HepG2 (cell line): ENCODE results near the gene HAPLN2. TPM values are rescaled to one million over a fixed set of nuclear protein-coding genes. Genes with fewer than 3 reads are reported as not detected.

ENCODE experiments used
- BCL6 ChIP-seq: IDR thresholded peaks from 2 replicates; pipeline ENCODE4 v1.6.1; 2016; ENCODE audit warnings: missing genetic modification reagents, missing compliant biosample characterization
- ETV5 ChIP-seq: IDR thresholded peaks from 2 replicates; pipeline ENCODE4 v1.6.1; 2018; ENCODE audit warnings: missing biosample characterization, missing genetic modification reagents, inconsistent platforms, borderline replicate concordance
- FOXK1 ChIP-seq: sonication (generic); formaldehyde crosslinking; IDR thresholded peaks from 2 replicates; pipeline ENCODE4 v1.4.0; 2020; ENCODE audit warnings: low read depth, missing genetic modification reagents, borderline replicate concordance
- HNRNPL ChIP-seq: fragments of 200-400 bp; formaldehyde crosslinking; IDR thresholded peaks from 2 replicates; pipeline ENCODE4 v1.6.1; 2017; ENCODE audit warnings: mild to moderate bottlenecking, low read depth, low read length
- HOXD1 ChIP-seq: sonication (generic); formaldehyde crosslinking; IDR thresholded peaks from 2 replicates; pipeline ENCODE4 v1.5.0; 2020; ENCODE audit warnings: missing genetic modification reagents
- KDM6A ChIP-seq: IDR thresholded peaks from 2 replicates; pipeline ENCODE4 v1.6.1; 2016; ENCODE audit warnings: low read depth
- MED8 ChIP-seq: sonication (generic); formaldehyde crosslinking; IDR thresholded peaks from 2 replicates; pipeline ENCODE4 v1.8.1; 2023; ENCODE audit warnings: mild to moderate bottlenecking, missing genetic modification reagents; ENCODE audit not compliant: insufficient replicate concordance
- PAWR ChIP-seq: sonication (generic); formaldehyde crosslinking; IDR thresholded peaks from 2 replicates; pipeline ENCODE4 v1.4.0; 2020; ENCODE audit warnings: missing genetic modification reagents, mild to moderate bottlenecking, borderline replicate concordance
- RFX1 ChIP-seq: fragments of 450-650 bp; IDR thresholded peaks from 2 replicates; pipeline ENCODE4 v1.6.1; 2017
- RFX5 ChIP-seq: IDR thresholded peaks from 2 replicates; pipeline ENCODE4 v1.6.1; 2011; ENCODE audit warnings: low read depth, low read length, improper control_type of control experiment
- RXRA ChIP-seq: sonication (generic); formaldehyde crosslinking; IDR thresholded peaks from 2 replicates; pipeline ENCODE4 v1.5.1; 2020; ENCODE audit warnings: missing genetic modification reagents
- SMAD3 ChIP-seq: sonication (generic); formaldehyde crosslinking; IDR thresholded peaks from 2 replicates; pipeline ENCODE4 v1.4.0; 2020; ENCODE audit warnings: missing genetic modification reagents
- SP140L ChIP-seq: sonication (generic); formaldehyde crosslinking; IDR thresholded peaks from 2 replicates; pipeline ENCODE4 v1.4.0; 2020; ENCODE audit warnings: missing genetic modification reagents, borderline replicate concordance
- SRY ChIP-seq: sonication (generic); formaldehyde crosslinking; IDR thresholded peaks from 2 replicates; pipeline ENCODE4 v1.8.0; 2022; ENCODE audit warnings: mild to moderate bottlenecking, missing genetic modification reagents
- XRCC5 ChIP-seq: fragments of 200-400 bp; formaldehyde crosslinking; optimal IDR thresholded peaks from 2 replicates; pipeline ENCODE3; 2017; ENCODE audit warnings: mild to moderate bottlenecking, low read length
- ZBTB8A ChIP-seq: sonication (generic); formaldehyde crosslinking; IDR thresholded peaks from 2 replicates; pipeline ENCODE4 v1.4.0; 2020; ENCODE audit warnings: mild to moderate bottlenecking, low read depth, missing genetic modification reagents, borderline replicate concordance
- ZKSCAN8 ChIP-seq: IDR thresholded peaks from 2 replicates; pipeline ENCODE4 v1.6.1; 2016; ENCODE audit warnings: borderline replicate concordance, missing genetic modification reagents, missing compliant biosample characterization
- ZNF432 ChIP-seq: sonication (generic); formaldehyde crosslinking; IDR thresholded peaks from 2 replicates; pipeline ENCODE4 v1.5.0; 2020; ENCODE audit warnings: missing genetic modification reagents, mild to moderate bottlenecking, borderline replicate concordance
- ZNF441 ChIP-seq: sonication (generic); formaldehyde crosslinking; IDR thresholded peaks from 2 replicates; pipeline ENCODE4 v1.7.0; 2021; ENCODE audit warnings: missing genetic modification reagents, borderline replicate concordance
- ZNF451 ChIP-seq: sonication (generic); formaldehyde crosslinking; IDR thresholded peaks from 2 replicates; pipeline ENCODE4 v1.5.0; 2020; ENCODE audit warnings: mild to moderate bottlenecking, missing genetic modification reagents
- ZNF670 ChIP-seq: sonication (generic); formaldehyde crosslinking; IDR thresholded peaks from 2 replicates; pipeline ENCODE4 v1.8.0; 2022; ENCODE audit warnings: mild to moderate bottlenecking, missing genetic modification reagents, borderline replicate concordance
- ZNF782 ChIP-seq: sonication (generic); formaldehyde crosslinking; IDR thresholded peaks from 2 replicates; pipeline ENCODE4 v1.4.0; 2020; ENCODE audit warnings: missing genetic modification reagents, mild to moderate bottlenecking, borderline replicate concordance
- polyA plus RNA-seq, 8 experiments: library from polyadenylated mRNA; depleted of rRNA in 3 of 8; stranded (reverse) in 7 of 8; unstranded in 1 of 8; fragments of >200 nt; fragmentation: Illumina TruSeq in 4 of 8; extraction: Trizol in 4 of 8; gene quantifications; 2 replicates each; pipeline versions ENCODE4 v1.2.1 to v1.2.3, GENCODE V29; 2011 to 2016; ENCODE audit warnings: low read depth in 4 of 8, missing spikeins in 1 of 8, mixed read lengths in 1 of 8; ENCODE audit not compliant: insufficient read depth in 1 of 8
- total RNA-seq, 5 experiments: library from RNA; depleted of rRNA; stranded (reverse); fragments of >200 nt; fragmentation: Illumina TruSeq; extraction: Trizol; gene quantifications; 2 replicates each; pipeline ENCODE4 v1.2.3, GENCODE V29; 2016; ENCODE audit warnings: low read depth in 1 of 5
- TF ChIP-seq, protein P1 (sequence below): sonication (generic); formaldehyde crosslinking; IDR thresholded peaks from 2 replicates; pipeline ENCODE4 v1.4.0; 2020; ENCODE audit warnings: missing genetic modification reagents
- TF ChIP-seq, protein P2 (sequence below): sonication (generic); formaldehyde crosslinking; IDR thresholded peaks from 2 replicates; pipeline ENCODE4 v1.4.0; 2020; ENCODE audit warnings: mild to moderate bottlenecking, missing genetic modification reagents
- TF ChIP-seq, protein P3 (sequence below): sonication (generic); formaldehyde crosslinking; IDR thresholded peaks from 2 replicates; pipeline ENCODE4 v1.4.0; 2020; ENCODE audit warnings: missing genetic modification reagents
- TF ChIP-seq, protein P4 (sequence below): IDR thresholded peaks from 2 replicates; pipeline ENCODE4 v1.6.1; 2012; ENCODE audit warnings: inconsistent platforms

The HAPLN2 gene
- total and polyA plus RNA-seq, 2 of the 13 experiments (the other 11 are each of a cell fraction or from before 2014, with no cell fraction given), result not detected

DNA sequence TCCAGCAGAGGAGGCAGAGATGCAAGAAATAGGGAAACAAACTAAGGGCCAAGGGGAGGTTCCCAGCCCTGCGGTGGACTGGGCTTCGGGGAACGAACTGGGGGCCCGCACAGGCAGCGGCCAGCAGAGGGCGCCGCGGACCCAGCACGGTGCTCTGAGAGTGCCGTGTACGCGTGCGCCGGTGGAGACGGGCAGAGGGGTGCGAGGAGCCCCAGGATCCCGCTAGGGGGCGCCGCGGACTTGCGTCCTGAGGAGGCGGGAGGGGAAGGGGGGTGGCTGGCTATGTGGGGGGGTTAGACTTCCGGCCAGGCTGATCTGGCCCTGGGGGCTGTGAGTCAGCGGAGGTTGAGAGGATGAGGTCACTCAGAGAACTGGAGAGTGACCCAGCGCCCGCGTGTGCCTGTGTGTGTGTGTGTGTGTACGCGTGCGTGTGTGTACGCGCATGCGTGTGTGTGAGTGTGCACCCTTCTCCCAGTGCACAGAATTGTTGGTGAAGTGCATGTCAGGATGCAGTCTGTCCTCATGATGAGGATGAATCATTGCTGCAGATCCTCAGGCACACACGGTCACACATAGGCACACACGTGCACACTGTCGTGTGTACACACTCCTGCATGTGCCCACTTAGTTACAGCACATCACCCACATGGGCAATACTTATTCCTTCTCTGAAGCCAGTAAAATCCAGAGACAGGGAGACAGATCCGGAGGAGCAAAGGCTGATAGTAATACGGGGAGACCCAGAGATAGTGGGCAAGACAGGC lies 41.0 kb downstream of the HAPLN2 start (continued):
- TF ChIP-seq ETV5 (CRISPR knock-in tag), result peak; percentile 98
- TF ChIP-seq, protein P1, sequence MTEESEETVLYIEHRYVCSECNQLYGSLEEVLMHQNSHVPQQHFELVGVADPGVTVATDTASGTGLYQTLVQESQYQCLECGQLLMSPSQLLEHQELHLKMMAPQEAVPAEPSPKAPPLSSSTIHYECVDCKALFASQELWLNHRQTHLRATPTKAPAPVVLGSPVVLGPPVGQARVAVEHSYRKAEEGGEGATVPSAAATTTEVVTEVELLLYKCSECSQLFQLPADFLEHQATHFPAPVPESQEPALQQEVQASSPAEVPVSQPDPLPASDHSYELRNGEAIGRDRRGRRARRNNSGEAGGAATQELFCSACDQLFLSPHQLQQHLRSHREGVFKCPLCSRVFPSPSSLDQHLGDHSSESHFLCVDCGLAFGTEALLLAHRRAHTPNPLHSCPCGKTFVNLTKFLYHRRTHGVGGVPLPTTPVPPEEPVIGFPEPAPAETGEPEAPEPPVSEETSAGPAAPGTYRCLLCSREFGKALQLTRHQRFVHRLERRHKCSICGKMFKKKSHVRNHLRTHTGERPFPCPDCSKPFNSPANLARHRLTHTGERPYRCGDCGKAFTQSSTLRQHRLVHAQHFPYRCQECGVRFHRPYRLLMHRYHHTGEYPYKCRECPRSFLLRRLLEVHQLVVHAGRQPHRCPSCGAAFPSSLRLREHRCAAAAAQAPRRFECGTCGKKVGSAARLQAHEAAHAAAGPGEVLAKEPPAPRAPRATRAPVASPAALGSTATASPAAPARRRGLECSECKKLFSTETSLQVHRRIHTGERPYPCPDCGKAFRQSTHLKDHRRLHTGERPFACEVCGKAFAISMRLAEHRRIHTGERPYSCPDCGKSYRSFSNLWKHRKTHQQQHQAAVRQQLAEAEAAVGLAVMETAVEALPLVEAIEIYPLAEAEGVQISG (CRISPR knock-in tag), result peak; percentile 39; the same call in 1 of the 2 replicates
- TF ChIP-seq PAWR (CRISPR knock-in tag), result no peak
- peak; percentile 80 for TF ChIP-seq ZKSCAN8 (CRISPR knock-in tag)
- TF ChIP-seq SP140L (CRISPR knock-in tag), result no peak
- TF ChIP-seq BCL6 (CRISPR knock-in tag), result peak; percentile 43; the same call in 1 of the 2 replicates
- TF ChIP-seq ZNF670 (CRISPR knock-in tag), result peak; percentile 70; the same call in 1 of the 2 replicates
- TF ChIP-seq, protein P2, sequence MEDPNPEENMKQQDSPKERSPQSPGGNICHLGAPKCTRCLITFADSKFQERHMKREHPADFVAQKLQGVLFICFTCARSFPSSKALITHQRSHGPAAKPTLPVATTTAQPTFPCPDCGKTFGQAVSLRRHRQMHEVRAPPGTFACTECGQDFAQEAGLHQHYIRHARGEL (CRISPR knock-in tag), result 0 out of 2 replicates have a peak, but pooled peaks have one; percentile 20
- TF ChIP-seq ZNF782 (CRISPR knock-in tag), result no peak
- TF ChIP-seq RFX1, result no peak
- TF ChIP-seq RXRA (CRISPR knock-in tag), result peak; percentile 82
- peak; percentile 80; the same call in 1 of the 2 replicates for TF ChIP-seq FOXK1
- TF ChIP-seq ZBTB8A (CRISPR knock-in tag), result no peak
- TF ChIP-seq, protein P3, sequence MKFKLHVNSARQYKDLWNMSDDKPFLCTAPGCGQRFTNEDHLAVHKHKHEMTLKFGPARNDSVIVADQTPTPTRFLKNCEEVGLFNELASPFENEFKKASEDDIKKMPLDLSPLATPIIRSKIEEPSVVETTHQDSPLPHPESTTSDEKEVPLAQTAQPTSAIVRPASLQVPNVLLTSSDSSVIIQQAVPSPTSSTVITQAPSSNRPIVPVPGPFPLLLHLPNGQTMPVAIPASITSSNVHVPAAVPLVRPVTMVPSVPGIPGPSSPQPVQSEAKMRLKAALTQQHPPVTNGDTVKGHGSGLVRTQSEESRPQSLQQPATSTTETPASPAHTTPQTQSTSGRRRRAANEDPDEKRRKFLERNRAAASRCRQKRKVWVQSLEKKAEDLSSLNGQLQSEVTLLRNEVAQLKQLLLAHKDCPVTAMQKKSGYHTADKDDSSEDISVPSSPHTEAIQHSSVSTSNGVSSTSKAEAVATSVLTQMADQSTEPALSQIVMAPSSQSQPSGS (CRISPR knock-in tag), result peak; percentile 98
- no peak for TF ChIP-seq HOXD1 (CRISPR knock-in tag)
- peak; percentile 47; the same call in 1 of the 2 replicates for TF ChIP-seq SMAD3 (CRISPR knock-in tag)
- TF ChIP-seq ZNF451 (CRISPR knock-in tag), result peak; percentile 77; the same call in 1 of the 2 replicates
- TF ChIP-seq HNRNPL, result peak; percentile 80
- no peak for TF ChIP-seq ZNF432
- TF ChIP-seq, protein P4, sequence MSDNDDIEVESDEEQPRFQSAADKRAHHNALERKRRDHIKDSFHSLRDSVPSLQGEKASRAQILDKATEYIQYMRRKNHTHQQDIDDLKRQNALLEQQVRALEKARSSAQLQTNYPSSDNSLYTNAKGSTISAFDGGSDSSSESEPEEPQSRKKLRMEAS, result peak; percentile 85
- TF ChIP-seq KDM6A (CRISPR knock-in tag), result no peak
- TF ChIP-seq MED8, result peak; percentile 58
- TF ChIP-seq ZNF441, result peak; percentile 51; the same call in 1 of the 2 replicates
- TF ChIP-seq SRY (CRISPR knock-in tag), result no peak; the same call in 1 of the 2 replicates
- peak; percentile 95 for TF ChIP-seq XRCC5
- no peak for TF ChIP-seq RFX5
